Stimulated activated CD4-positive, alpha-beta T cell treated with anti-CD3 and anti-CD28 coated beads, Interleukin-12 subunit alpha, Interleukin-12 subunit beta, amount 100 ng/mL, for 48 hours (primary cell): ENCODE measurements around the gene IFIH1.

Experiments used
- DNase-seq, 3 donors: peaks; one replicate each; pipeline ENCODE4 v3.0.0-alpha.2; 2020; ENCODE audit warnings: low read depth in 2 of 3, low spot score in 1 of 3

The IFIH1 gene

DNA sequence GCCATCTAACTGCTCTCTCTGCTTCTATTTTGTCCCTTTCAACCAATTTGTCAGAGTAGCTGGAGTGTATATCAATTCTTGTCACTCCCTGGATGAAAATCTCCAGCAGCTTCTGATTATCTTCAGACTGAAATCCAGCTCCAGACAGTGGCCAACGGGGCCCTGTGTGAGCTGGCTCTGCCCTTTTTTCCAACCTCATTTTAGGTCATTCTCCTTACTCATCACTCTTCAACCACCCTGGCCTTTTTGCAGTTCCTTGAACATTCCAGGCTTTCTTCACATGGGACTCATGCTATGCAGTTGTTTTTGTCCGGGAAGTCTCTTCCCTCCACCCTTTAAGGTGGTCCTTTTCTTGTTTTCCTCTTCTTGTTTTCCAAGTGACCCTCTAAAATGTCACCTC is 59.8 kb downstream of the IFIH1 start:
- DNase-seq, result no peak

DNA sequence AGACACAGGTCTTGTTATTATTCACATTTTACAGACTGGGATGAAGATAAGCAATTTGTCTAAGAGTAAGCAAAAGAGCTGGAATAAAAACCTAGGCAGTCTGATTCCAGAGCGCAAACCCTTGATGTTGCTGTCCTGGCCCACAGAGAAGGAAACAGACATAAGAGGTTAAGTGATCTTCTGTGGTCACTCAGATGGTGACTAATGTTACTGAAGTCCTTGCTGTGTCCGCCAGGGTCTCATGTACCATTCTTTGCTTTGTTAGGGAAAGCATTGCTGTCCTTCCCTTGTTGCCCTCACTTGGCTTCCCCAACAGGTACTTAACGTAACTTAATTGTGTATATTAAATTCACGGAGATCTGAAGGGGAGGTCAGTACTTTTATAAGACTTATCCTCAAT is 60.3 kb downstream of the IFIH1 start:
- no peak for DNase-seq

DNA sequence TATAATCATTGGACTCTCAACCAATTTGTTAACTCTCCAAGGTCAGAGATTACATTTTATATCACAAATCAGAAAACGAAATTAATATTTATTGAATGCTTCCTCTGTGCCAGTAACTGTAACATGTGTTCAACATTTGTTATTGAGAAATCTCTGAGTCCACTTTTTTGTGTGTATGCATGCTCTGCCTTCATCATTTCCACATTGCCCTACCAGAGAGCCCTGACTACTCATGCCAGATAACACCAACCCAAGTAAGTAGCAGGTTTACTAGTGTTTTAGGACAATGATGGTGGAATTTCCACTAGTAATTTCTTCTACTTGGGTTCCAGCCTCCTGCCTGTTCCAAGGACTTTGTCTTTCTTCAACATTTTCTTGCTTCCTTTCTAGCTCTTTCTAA is 61.1 kb downstream of the IFIH1 start:
- DNase-seq, result no peak

DNA sequence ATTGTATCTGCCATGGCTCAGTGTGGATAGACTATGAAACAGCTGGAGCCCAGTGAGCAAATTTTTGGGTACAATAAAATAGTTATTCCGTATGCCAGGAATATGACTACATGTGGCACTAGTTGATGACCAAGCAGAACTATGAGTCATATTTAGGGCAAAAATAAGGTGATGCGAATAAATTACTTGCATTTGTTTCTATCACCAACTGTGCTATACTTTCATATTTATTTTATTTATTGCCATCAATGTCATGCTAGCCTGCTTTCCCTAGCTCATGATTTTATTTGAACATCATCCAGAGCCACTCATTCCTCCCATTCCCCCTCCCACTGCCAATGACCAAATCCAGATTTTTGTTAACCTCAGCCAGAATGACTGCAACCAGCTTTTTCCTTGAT is 61.9 kb downstream of the IFIH1 start:
- DNase-seq, result no peak

DNA sequence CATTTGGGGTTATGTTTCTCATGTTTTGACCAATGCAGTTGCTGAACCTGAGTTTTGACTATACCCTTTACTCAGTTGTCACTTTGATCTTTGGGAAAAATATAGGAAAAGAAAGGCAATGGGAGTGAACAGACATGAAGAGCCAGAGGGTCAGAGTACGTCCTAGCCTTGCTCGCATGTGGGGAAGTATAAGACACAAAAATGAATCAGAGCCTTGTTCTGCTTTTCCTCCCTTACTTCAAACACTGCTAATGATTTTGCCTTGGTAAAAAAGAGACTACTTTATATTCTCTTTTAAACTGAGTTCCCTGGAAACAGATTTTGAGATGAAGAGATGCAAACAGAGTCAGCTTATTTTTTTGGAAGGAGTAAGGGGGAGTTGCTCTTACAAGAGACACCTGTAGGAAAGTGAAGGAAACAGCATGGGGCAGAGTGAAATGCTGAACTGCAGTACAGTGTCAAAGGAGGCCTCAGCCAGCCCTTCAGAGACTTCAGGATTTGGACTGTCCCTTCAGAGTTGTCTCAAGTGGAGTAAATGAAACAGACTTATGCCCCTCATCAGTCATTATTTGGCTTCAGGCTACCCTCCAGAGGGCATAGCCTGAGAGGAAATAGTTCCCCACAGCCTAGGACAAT is 64.1 kb downstream of the IFIH1 start:
- DNase-seq, result no peak

DNA sequence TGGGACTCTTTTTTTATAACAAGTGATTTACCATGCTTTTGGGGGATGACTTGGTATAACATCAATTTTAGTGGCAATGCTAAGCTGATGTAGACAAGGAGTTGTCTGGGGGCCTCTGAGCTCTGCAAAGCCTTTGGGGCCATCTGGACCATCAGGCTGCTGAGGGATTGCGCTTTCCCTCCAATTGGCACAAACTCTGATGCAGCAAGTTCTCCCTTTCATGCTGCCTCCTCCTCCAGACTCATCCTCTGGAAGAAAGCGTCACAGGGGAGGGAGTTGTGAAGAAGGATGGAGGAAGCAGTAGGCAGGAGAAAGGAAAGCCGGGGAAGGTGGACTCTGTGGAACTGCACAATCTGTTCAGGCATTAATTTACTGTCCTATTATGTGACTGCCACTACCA is 65.0 kb downstream of the IFIH1 start:
- DNase-seq, result no peak

DNA sequence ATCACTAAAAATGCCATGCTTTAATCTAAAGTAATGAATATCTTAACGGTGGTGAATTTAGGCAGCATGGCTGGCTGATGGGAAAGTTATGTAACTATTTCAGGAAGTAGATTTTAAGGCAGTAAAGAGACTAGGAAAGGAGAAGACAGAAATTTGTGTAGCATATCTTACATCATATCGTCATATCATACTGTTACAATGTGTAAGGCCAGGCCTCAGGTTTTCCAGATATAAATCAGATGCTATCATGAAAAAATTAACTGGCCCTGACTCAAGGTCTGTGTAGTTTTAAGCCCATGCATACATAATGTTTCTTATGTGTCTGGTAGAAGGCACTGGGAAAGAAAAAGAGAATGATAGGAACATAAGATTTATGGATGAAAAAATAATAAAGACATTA is 66.3 kb downstream of the IFIH1 start:
- no peak for DNase-seq

DNA sequence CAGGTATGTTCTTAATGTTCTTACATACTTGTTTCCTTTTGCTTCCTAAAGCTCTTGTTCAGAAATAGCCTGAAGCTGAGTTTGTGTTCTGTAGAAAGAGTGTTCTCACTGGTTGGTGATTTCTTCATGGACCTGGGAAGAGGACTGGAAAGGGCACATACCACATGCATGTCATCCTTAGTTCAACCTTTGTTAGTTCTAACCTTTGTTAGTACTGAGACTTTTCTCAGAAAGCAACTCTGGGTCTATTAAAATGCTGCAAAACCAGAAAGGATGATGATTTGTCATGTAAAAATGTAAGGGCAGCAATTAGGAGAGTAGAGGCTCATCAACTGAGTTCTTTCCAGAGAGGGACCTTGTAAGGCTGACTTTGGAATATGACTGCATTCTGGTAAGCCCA is 72.7 kb downstream of the IFIH1 start:
- no peak for DNase-seq

DNA sequence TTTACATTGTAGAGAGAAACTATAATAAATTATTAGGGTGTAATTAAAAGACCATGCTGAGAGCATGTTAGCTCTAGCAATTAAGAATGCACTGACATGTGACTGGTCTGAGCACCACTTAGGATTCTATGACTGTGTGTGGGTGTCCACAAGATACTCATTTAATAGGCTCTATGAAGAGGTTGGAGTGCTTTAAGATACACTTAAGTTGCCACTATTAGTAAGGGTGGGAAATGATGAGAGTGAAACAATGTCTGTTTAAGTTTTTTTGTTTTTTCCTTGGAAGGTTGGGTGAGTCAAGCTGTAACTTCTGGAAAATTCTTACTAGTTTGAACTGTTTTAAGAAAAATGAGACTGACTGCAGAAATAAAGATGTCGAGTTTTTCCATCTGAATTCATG is 73.4 kb downstream of the IFIH1 start:
- DNase-seq, result no peak

DNA sequence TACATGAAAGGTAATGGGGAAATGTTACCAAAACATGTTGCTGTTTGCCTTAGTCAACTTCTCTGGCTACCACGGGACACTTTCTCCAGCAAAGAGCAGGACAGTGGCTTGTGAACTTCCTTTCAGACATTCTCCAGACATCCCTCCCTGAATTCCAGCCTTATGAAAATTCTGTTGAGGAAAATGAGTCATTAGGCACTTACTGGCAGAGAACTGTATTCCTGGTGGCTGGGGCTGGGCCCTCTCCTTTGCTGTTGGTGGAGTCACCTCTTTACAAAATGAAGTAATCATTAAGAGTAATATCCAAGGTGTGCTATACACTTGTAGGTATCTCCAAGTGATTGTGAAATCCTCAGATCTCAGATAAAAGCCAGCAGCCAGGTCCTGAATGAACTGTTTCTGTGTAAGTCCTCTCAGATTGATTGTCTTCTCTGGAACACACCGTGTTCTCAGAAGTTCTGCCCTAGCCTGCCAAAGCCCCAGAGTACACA is 73.9 kb downstream of the IFIH1 start:
- no peak for DNase-seq

DNA sequence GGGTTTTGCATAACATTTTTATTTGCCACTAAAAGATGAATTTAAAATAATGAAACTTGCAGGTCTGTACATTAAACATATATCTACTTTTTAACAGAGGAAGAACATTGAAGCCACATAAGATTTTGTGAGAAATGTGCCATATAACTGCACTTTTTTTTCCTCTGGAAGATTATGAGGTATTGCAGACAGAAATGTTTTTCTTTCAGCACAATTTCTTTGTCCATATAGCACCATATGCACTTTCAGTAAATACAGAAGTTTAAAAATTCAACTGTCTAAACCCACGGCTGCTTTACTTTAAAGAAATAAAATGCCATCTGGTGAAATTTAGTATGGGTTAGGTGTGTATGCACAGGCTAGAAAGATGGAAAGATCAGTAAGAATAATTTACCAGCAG is 74.8 kb downstream of the IFIH1 start:
- DNase-seq, result no peak

DNA sequence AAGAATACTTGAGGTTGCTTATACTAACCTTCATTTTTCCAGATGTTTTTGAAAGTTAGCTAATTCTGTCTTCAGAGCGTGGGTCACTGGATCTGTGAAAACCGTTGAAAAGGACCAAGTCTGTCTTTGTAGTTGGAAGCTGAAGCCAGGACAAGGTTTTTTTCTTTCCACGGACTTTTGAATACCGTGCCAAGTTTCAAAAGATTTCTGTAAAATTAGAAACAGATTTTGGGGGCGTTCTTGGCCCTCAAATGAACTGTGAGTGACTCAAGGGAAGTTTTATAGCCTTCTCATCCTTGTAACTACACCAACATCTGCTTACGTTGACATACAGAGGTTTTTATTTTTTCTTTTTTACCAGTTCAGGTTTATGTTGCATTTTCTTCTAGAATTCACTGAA is 75.2 kb downstream of the IFIH1 start, which contains the start of gene FAP:
TSS of gene FAP (minus strand) at position 152 of the 400 bp plus-strand sequence. CDS start at position 34, 118 bp downstream.
- DNase-seq, result no peak

DNA sequence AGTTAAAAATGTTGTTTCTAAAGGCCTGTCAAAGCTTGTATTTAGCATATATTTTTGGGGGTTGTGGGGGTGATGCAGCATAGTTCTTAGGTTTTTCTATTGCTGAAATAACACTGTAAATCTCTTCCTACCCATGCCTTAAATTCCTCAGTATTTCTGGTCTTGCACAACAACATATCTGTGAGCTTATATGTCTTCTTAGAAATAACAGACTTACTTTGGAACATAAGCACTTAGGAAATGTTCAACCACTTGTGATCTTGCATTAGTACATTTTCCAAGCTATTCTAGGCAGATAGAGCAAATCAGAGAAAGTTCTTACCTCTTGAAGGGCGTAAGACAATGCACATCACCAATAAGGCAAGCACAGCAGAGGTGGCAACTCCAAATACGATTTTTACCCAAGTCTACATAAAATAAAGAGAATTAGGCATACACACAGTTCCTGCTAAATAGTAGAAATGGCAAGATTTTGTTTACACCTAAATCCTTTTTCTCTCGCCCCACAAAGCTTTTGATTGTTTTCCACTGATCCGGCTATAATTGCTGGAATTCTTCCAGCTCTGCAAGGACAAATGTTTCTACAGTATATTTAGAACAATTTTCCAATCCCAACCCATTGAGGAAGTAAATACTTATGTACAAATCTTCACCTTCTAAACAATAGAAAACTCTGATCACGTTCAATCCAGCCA is 75.8 kb downstream of the IFIH1 start:
- DNase-seq, result no peak

DNA sequence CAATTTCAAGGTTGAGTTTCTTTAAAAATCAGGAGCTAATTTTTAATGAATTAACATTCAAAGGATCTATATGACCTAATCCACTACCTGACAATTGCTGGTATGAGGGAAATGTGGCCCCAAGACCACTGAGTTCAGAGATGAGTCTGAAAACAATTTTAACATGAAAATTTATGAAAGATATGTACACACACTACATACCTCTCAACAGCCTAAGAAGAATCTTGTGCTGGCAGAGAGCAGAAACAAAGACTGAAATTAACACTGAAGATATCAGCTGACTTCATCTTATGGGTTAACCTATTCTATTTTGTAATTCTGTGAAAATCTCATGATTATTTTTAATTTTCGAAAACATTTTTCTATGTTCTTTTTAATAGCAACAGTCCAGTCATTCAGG is 76.9 kb downstream of the IFIH1 start:
- no peak for DNase-seq

DNA sequence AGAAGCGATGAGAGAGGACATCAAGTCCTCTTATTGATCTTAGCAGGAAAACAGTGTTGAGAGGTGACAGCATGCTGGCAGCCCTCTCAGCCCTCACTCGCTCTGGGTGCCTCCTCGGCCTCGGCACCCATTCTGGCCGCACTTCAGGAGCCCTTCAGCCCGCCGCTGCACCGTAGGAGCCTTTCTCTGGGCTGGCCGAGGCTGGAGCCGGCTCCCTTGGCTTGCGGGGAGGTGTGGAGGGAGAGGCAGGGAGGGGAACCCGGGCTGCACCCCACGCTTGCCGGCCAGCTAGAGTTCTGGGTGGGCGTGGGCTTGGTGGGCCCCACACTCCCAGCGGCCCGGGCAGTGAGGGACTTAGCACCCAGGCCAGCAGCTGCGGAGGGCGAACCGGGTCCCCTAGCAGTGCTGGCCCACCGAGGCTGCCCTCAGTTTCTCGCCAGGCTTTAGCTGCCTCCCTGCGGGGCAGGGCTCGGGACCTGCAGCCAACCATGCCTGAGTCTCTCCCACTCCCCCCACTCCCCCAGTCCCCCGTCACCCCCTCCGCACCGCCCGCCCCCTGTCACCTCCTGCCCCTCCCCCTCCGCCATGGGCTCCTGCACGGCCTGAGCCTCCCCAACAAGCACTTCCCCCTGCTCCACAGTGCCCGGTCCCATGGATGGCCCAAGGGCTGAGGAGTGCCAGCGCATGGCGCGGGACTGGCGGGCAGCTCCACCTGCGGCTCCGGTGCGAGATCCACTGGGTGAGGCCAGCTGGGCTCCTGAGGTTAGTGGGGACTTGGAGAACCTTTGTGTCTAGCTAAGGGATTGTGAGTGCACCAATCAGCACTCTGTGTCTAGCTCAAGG is 83.6 kb downstream of the IFIH1 start:
- no peak for DNase-seq

DNA sequence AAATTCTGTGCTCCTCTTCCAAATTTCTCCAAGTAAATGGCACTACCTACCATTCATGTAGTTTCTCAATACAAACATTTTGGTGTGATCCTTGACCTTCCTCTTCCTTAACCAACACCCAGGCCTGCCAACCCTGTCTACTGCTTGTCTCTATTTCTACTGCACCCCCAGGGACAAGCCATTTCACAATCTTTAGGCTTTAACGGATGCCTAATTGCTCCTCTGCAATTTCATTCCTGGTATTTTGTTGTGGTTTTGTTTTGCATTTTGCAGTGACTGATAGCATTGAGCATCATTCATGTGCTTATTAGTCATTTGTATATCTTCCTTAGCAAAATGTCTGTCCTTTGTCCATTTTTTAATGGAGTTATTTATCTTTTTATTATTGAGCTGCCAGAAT is 85.3 kb downstream of the IFIH1 start:
- no peak for DNase-seq

DNA sequence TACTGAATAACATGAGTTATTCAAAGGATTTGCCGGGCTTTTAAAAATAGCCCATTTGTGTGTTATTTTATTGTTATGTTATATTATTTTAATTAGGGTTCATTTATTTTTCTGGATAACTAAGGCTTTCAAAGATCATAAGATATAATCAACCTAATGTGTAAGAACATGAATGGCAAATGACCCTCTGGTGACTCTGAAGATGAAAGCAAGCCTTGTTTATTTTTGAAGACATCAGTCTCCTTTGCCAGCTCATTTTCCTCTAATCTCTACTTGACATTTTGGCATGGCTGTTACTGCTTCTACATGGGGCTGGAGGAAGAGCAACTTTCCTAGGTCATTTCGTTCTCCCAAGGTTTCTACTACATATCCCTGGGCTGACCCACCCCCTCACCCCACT is 85.8 kb downstream of the IFIH1 start:
- no peak for DNase-seq

DNA sequence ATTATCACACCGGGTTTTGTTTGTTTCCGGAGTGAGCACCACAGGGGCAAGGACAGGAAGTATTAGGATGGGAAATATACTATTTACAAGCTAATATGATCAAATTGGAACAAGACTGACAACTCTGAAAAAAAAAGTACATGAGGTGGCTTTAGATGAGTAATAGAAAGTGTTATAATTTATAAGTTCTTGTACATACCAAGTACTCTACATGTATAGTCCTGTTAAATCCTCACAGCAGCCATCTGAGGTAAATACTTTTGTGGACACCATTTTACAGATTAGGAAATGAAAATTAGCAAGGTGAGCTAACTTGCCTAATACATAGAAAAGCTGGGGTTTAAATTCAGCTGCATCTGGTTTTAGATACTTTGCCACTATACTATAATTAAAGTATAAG is 86.5 kb downstream of the IFIH1 start:
- DNase-seq, result no peak

DNA sequence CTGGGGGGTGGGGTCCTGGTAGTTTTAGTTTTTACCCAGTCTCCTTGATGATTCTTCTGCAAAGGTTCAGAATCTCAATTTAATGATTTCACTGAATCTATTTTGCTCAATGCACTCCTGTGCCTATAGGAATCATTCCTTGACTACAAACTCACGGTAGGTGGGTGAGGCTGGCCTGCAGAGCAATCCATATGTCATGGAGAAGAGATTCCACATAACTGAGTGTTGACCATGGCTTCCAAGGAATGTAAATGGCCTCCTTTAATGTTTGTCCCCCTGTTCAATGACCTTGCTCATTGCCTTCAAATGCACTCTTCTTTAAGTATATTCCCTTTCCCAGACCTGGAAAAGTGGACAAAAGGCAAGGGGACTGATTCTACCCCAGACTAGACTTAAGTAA is 87.7 kb downstream of the IFIH1 start:
- no peak for DNase-seq

DNA sequence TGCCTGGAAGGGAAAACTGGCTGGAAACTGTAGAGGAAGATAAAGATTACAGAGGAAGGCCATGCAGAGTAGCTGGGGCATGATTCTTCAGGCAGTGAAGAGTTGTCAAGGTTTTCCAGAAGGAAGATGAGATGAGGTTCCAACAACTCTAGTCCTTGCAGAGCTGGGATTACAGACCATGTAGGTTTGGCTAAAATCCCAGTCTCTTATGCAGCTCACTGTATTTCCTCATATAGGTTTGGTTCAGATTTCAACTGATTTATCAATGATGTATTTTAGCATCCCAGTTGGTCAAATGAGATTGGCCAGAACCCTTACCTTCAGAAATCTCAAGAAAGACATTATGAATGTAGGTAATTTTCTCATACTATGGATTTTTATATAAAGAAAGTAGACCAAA is 91.6 kb downstream of the IFIH1 start:
- no peak for DNase-seq

DNA sequence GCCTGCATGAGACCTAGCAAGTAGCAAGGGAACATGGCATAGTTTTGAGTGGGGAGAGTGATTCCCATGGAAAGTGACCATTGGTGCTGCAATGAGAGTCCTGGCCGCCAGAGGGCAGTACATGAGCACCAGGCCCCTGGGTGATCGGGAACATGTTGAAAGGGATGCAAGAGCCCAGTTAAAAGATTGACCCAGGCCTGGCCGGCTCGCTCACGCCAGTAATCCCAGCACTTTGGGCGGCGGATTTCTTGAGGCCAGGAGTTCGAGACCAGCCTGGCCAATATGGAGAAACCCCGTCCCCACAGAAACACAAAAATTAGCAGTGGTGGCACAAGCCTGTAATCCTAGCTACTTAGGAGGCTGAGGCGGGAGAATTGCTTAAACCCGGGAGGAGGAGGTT is 97.4 kb downstream of the IFIH1 start:
- peak; percentile 34 to 55 (median 44) for DNase-seq

DNA sequence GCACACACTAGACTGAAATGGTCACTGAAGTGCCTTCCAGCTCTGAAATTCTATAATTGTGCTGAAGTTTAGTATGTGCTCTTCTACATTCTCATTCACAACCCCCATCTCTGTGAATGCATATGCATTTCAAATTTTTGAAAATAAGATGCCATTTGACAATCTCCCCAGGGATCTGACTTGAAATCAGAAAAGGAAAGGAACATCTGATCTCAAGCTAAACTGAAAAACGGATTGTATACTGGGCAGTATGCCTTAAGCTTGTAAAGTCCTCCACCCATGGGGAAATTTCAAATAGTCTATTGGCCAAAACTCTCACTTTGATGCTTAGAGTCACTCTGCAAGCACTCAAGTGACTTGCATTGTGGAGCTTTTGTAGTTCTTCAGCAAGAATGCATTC is 98.1 kb downstream of the IFIH1 start:
- no peak for DNase-seq
